NCI-H2227 treated with DMSO at 0.1 percent for 48 hours (cell line): ENCODE data around the gene ADAMTS2.

Experiments
- DNase-seq: peaks from one replicate; lab custom pipeline; 2025; lab: John Stamatoyannopoulos, UW

Gene ADAMTS2

GRCh38 chr5:179343719-179344430, 1.4 kb downstream of the ADAMTS2 start:
- DNase-seq: no peak

DNA sequence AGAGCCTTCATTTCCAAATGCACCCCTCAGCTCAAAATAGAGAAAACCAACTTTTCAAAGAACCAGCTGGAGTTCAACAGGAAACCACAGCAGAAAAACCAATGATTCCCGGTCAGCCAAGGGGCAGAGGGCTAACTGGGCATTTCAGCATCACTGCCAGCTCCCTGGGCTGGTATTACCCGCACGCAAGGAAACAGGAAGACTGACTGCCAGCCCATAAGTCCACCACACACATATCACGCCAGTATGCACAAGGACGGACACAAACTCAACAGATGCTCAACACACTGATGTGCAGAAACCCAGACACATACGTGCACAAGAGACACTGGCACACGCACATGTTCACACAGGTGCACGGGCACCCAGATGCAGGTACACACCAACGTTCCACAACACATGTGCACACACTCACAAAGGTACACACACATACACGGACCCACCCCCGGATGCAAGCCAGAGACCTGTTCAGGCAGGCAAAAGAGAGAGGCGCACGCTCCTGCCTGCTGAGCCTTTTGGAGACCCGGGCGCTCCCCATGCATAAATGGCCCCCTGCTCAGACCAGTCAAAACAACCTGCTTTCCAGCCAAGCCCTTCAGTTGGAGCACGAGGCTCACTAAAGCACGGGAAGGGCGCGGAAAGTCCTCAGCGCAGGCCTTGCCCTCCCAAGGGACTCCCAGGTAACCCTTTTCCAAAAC, 2.1 kb downstream of the ADAMTS2 start:
- no peak for DNase-seq

DNA sequence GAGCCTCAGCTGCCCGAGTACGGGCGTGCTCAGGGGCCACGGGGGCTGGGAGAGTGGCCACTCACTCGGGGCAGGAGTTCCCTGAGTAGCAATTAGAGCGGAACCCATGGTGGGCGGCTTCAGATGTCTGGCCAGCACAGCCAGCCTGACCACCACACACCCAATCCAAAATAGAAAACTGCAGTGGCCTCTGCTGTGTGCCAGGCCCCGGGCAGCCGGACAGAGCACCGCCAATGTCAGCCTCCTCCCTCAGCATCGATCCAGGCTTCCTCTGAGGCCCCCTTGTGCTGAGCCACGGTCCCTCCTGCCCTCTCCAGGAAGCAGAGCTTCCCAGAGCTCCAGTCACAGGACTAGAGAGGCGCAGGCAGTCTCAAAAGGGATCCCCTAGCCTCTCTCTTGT, 2.7 kb downstream of the ADAMTS2 start:
- no peak for DNase-seq

DNA sequence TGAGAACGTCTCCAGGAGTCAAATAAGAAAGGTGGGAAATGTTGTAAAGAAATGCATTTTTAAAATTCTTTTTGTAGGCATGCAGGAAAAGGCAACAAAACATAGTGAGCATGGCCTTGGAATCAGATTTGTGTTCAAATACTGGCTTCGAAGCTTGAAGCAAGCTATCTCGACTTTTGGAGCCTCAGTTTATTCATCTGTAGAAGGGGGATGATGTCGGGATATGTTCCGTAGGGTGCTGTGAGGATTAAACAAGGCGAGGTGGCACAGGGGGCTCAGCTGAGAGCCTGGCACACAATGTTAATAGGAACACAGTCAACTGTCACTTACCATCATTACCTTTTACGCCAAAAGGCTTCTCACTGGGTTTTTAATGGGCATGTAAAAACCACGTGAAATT, 4.8 kb downstream of the ADAMTS2 start:
- no peak for DNase-seq

GRCh38 chr5:179339996-179340395, 5.3 kb downstream of the ADAMTS2 start:
- no peak for DNase-seq

DNA sequence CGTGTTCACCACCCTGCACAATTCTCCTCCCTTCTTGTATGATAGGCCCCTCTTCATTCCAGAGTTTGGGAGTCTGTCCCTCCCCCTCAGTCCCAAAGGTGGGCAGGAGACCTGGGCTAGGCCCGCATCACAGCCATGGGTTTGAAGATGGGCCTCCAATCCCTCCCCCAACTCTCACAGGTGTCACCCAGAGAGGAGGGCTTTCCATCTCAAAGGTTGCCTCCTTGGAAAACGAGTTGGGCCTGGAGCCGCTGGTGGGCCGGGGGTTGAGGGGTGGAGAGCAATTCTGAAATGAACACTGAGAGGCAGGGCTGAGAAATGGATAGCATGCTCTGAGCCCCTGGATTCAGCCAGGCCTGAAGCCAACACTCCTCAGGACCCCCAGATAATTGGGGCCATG, 6.2 kb downstream of the ADAMTS2 start:
- no peak for DNase-seq

GRCh38 chr5:179337796-179338676, 7.2 kb downstream of the ADAMTS2 start:
- DNase-seq: no peak

DNA sequence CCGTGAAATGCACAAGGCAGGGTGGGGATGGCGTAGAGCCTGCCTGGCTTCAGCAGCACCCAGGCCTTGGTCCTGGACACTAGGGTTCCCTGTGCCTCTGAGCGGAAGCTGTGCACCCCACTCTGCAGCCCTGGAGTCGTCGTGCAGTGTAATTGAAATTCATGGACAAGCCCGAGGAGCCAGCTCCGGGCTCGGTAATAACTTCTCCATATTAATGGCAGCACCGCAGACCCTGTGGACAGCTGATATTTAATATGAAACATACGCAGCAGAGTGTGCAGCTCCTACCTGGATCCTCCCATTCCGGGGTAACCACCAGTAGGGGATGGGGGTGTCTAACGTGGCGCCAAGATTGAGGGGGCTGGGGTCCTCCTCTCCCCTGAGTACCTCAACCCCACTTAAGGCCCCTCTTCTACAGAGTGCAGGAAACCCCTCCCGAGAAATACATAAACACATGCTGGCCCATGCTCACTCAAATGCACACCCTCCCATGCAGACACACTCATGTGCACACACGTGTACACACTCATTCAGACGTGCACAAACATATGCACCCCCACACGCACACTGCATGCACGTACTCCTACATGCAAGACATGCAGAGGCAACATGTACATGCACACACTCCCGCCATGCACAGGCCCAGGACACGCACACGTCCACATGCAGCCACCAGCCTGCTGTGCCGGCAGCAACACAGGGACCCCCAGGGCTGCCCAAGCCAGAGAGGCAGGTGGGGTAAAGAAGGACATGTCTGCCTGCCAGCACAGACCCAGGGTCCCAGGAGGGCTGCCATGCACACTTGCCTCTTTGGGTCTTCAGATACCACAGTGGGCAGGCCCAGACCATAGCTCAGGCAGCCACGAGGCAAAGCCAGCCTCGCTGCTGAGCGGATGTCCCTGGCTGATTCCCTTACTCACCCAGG, 8.1 kb downstream of the ADAMTS2 start:
- no peak for DNase-seq

- DNase-seq: no peak
Observed at GRCh38 chr5:179336126-179336870, 9.0 kb downstream of the ADAMTS2 start.

- DNase-seq: no peak
Observed at GRCh38 chr5:179333796-179334761, 11.2 kb downstream of the ADAMTS2 start.

DNA sequence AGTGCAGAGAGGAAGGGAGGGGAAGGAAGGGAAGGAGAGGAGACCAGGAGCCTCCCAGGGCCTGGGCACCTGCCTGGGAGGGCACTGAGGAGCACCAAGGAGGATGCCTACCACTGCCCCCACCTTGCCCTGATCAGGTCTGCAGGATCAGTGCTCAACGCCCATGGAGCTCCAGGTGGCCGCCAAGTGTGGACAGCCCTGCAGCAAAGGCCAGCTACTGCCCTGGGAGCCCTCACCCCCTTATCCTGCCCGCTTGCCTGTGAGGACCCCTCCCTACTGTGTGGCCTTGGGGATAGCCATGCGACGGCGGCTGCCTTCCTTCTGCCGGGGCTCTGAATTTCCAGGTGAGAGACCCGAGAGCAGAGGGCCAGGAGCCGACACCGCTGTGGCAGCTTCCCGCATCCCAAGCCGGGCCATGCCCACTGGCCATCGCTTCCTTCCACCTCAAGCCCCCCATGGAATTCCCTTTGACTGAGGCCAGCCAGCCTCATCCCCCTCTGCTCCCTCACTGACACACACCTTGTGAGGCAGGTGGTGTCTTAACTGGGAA, 12.4 kb downstream of the ADAMTS2 start:
- no peak for DNase-seq

- no peak for DNase-seq
Observed at GRCh38 chr5:179331591-179332375, 13.5 kb downstream of the ADAMTS2 start.

DNA sequence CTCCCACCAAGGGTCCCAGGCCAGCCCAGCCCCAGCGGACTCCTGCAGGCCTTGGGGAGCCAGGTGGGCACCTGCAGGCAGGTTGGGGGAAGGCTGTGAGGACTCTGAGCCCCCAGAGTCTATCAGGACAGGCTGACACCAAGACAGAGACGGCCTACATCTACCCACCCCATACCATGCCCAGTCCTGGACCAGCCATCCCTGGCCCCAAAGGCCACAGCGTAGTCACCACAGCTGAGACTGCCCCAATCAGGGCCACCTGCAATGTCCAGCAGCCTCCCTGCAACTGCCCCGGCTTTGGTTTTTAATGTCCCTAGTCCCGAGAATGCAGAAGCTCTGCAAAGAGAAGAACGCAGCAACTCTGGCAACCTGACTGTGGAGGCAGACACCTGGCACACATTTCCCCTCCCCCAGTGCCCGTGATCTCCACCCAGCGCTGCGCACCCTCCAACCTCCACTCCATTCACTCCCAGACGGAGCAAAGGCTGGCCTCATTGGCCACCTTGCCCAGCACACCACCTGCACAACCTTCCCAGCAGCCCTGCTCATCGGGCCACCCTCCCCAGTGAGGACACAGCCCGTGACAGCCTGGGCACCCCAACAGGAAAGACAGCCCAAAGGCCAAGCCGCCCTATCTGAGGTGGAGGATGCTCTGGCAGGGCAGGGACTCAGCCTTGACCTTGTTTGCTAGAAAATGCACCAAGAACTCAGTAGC, 14.9 kb downstream of the ADAMTS2 start:
- DNase-seq: no peak

DNA sequence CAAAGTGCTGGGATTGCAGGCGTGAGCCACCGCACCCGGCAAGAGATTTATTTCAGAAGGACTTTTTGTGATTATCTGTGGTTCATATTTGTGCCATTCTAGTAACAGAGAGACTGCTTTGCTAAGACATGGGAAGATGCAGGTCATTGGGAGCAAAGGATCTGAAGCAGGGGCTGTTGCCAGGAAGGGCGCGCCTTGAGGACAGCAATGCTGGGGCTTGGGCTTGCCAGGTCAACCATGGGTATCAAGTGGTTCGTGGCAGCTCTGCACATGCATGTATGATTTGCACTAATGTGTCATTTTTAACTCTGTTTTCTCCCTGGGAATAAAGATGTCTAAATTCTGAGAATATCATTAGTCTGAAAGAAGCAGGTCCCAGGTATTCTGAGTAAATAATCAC, 17.0 kb downstream of the ADAMTS2 start:
- DNase-seq: no peak

DNA sequence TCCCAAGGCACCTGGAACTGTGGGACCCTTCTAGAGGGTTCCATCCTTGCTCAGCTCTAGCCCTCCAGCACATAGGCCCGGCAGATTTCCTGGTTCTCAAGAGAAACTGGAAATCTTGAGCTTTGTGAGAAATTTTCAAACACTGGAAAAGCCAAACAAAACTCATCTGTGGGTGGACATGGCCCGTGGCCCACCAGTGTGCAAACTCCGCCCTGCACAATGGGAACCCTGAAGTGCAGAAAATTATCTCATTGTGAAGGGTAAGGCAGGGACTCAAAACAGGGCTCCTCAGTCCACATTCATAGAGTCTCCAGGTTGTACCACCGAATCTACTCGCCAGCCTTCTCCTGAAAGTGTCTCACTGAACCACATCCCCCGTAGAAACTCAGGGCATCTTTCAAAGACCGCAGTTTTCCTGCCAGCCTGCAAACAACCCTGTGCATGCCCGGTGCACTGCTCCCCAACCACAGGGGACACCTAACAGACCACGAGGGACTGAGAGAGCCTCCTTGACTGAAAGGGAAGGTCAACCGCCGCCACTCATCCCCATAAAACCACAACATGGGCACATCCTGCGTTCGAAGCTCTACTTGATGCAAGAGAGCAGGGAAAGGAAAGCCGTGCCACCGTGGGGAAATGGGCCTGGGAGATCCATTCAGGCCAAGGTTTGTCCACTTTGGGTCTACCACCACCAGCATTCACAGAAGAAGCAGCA, 18.1 kb downstream of the ADAMTS2 start:
- DNase-seq: no peak

- no peak for DNase-seq
Observed at GRCh38 chr5:179326122-179326927, 18.9 kb downstream of the ADAMTS2 start.
